Nephron progenitor cell (in vitro differentiated cells): ENCODE results near the gene PCBP1.
"Not testable (repeated sequence)": the region's sequence is repeated elsewhere in the genome, so short reads cannot be mapped to it uniquely, and the experiment has no call there.

ENCODE experiments used
- DNase-seq: peaks from one replicate; pipeline ENCODE4 v3.0.0; 2021
- H3K27ac Mint-ChIP-seq: 2 replicates; pipeline ENCODE4 v1.8.0; 2021; ENCODE audit warnings: mild to moderate bottlenecking, moderate library complexity, mixed read lengths
- H3K27me3 Mint-ChIP-seq: 2 replicates; pipeline ENCODE4 v1.8.0; 2021; ENCODE audit warnings: mild to moderate bottlenecking, low read depth, mixed read lengths; ENCODE audit not compliant: poor library complexity
- H3K36me3 Mint-ChIP-seq: 2 replicates; pipeline ENCODE4 v1.8.0; 2021; ENCODE audit warnings: low read depth, mixed read lengths
- H3K4me1 Mint-ChIP-seq: 2 replicates; pipeline ENCODE4 v1.8.0; 2021; ENCODE audit warnings: mixed read lengths
- H3K4me3 Mint-ChIP-seq: 2 replicates; pipeline ENCODE4 v1.8.0; 2021; ENCODE audit warnings: mild to moderate bottlenecking, moderate library complexity, mixed read lengths
- H3K9me3 Mint-ChIP-seq: 2 replicates; pipeline ENCODE4 v1.8.0; 2021; ENCODE audit warnings: mild to moderate bottlenecking, moderate library complexity, mixed read lengths
- CTCF ChIP-seq: fragments of 200-600 bp; sonication (generic); IDR thresholded peaks from 2 replicates; pipeline ENCODE4 v1.5.0; 2021; ENCODE audit warnings: antibody characterized with exemption

PCBP1 gene

GRCh38 chr2:70050631-70051425 lies 36.4 kb upstream of the PCBP1 start:
- no peak overlapping the region for H3K4me3 Mint-ChIP-seq
- H3K27me3 Mint-ChIP-seq = no peaks in the 10 kb centered on the region
- DNase-seq = no peak
- TF ChIP-seq CTCF = no peak
- H3K36me3 Mint-ChIP-seq = peaks cover 62% of the 10 kb centered on the region
- peaks cover 4% of the 10 kb centered on the region for H3K4me1 Mint-ChIP-seq
- no peaks in the 10 kb centered on the region for H3K9me3 Mint-ChIP-seq
- no peak overlapping the region for H3K27ac Mint-ChIP-seq

GRCh38 chr2:70055259-70055658 lies 32.0 kb upstream of the PCBP1 start:
- H3K27me3 Mint-ChIP-seq, DNase-seq, H3K27ac Mint-ChIP-seq, H3K4me1 Mint-ChIP-seq, H3K4me3 Mint-ChIP-seq: not testable (repeated sequence)
- peaks cover 79% of the 10 kb centered on the region for H3K36me3 Mint-ChIP-seq
- H3K9me3 Mint-ChIP-seq = peaks cover 14% of the 10 kb centered on the region

- peaks cover 24% of the 10 kb centered on the region for H3K9me3 Mint-ChIP-seq
- no peak for DNase-seq
- no peak for TF ChIP-seq CTCF
- H3K36me3 Mint-ChIP-seq = peaks cover 85% of the 10 kb centered on the region
- no peak overlapping the region for H3K27ac Mint-ChIP-seq
- H3K4me1 Mint-ChIP-seq = no peaks in the 10 kb centered on the region
- H3K4me3 Mint-ChIP-seq = no peak overlapping the region
- H3K27me3 Mint-ChIP-seq = no peaks in the 10 kb centered on the region
Measured at GRCh38 chr2:70061317-70061716, 26.0 kb upstream of the PCBP1 start.

- Mint-ChIP-seq H3K36me3 (peaks cover 87% of the 10 kb centered on the region), H3K4me3 (no peak overlapping the region), H3K9me3 (peaks cover 24% of the 10 kb centered on the region), H3K27ac (no peak overlapping the region), H3K4me1 (no peaks in the 10 kb centered on the region), H3K27me3 (no peaks in the 10 kb centered on the region)
- no peak for TF ChIP-seq CTCF
- DNase-seq = no peak
Measured at GRCh38 chr2:70062270-70062669, 25.0 kb upstream of the PCBP1 start.

GRCh38 chr2:70068119-70068518 lies 19.2 kb upstream of the PCBP1 start:
- no peak for DNase-seq
- peak overlapping the region; percentile 90 for H3K27ac Mint-ChIP-seq
- TF ChIP-seq CTCF = no peak
- no peak overlapping the region for H3K4me3 Mint-ChIP-seq
- H3K36me3 Mint-ChIP-seq = peaks cover 60% of the 10 kb centered on the region
- no peaks in the 10 kb centered on the region for H3K9me3 Mint-ChIP-seq
- peaks cover 19% of the 10 kb centered on the region for H3K4me1 Mint-ChIP-seq
- no peaks in the 10 kb centered on the region for H3K27me3 Mint-ChIP-seq

GRCh38 chr2:70069049-70069448 lies 18.2 kb upstream of the PCBP1 start:
- TF ChIP-seq CTCF = no peak
- DNase-seq = no peak
- no peak overlapping the region for H3K4me3 Mint-ChIP-seq
- H3K4me1 Mint-ChIP-seq = peaks cover 25% of the 10 kb centered on the region
- H3K27ac Mint-ChIP-seq = no peak overlapping the region
- H3K27me3 Mint-ChIP-seq = no peaks in the 10 kb centered on the region
- H3K9me3 Mint-ChIP-seq = no peaks in the 10 kb centered on the region
- H3K36me3 Mint-ChIP-seq = peaks cover 58% of the 10 kb centered on the region
